Activated T-cell treated with anti-CD3 and anti-CD28 coated beads, Interleukin-2, amount 50 U/mL, for 24 hours (primary cell): ENCODE results near the gene FAM236B.
"Not testable (repeated sequence)": the region's sequence is repeated elsewhere in the genome, so short reads cannot be mapped to it uniquely, and the experiment has no call there.

Experiments used
- DNase-seq: peaks from one replicate; pipeline ENCODE4 v3.0.0-alpha.2; 2020
- H3K27ac Mint-ChIP-seq: 2 replicates; pipeline ENCODE4 v1.8.0; 2020; ENCODE audit warnings: mild to moderate bottlenecking, mixed read lengths
- H3K27me3 Mint-ChIP-seq: 2 replicates; pipeline ENCODE4 v1.8.0; 2020; ENCODE audit warnings: mixed read lengths
- H3K36me3 Mint-ChIP-seq: 2 replicates; pipeline ENCODE4 v1.8.0; 2020; ENCODE audit warnings: low read depth, mixed read lengths
- H3K4me1 Mint-ChIP-seq: 2 replicates; pipeline ENCODE4 v1.8.0; 2020; ENCODE audit warnings: low read depth, mixed read lengths
- H3K4me3 Mint-ChIP-seq: 2 replicates; pipeline ENCODE4 v1.8.0; 2020; ENCODE audit warnings: mild to moderate bottlenecking, moderate library complexity, mixed read lengths
- H3K9me3 Mint-ChIP-seq: 2 replicates; pipeline ENCODE4 v1.8.0; 2020; ENCODE audit warnings: mixed read lengths

Gene FAM236B

DNA sequence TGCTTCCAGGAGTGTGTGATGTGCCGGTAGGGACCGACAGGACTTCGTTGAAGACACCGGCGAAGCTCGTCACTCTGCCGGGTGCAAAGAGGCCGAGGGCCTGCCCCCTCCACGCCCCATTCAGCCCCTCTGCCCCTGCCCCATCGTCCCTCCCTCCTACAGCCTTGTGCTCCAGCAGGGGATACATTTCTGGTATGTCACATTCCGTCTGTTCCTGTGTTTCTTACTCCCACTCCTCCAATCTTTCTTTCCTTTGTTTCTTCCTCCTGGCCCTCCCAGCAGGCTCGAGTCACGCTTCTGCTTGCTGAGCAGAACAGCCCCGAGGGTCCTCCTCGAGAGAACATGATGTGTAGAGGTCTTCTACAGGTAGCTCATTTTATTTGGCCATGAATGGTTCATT is at the start of gene FAM236B:
Gene FAM236B (minus strand): TSS at position 101 of the 400 bp plus-strand sequence. CDS start 100 bp downstream, at position 1.
- H3K27ac Mint-ChIP-seq, DNase-seq, H3K9me3 Mint-ChIP-seq, H3K27me3 Mint-ChIP-seq, H3K4me1 Mint-ChIP-seq, H3K4me3 Mint-ChIP-seq, H3K36me3 Mint-ChIP-seq: not testable (repeated sequence)

DNA sequence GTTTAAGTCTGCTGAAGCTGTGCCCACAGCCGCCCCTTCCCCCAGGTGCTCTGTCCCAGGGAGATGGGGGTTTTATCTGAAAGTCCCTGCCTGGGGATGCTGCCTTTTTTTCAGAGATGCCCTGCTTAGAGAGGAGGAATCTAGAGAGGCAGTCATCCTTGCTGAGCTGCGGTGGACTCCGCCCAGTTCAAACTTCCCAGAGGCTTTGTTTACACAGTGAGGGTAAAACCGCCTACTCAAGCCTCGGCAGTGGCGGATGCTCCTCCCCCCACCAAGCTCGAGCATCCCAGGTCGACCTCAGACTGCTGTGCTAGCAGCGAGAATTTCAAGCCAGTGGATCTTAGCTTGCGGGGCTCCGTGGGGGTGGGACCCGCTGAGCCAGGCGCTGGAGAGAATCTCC is 48.2 kb upstream of the FAM236B start:
- H3K4me1 Mint-ChIP-seq, H3K27me3 Mint-ChIP-seq, H3K36me3 Mint-ChIP-seq, H3K4me3 Mint-ChIP-seq, H3K9me3 Mint-ChIP-seq, H3K27ac Mint-ChIP-seq, DNase-seq: not testable (repeated sequence)

- not testable (repeated sequence) for H3K4me1 Mint-ChIP-seq, H3K9me3 Mint-ChIP-seq, H3K27me3 Mint-ChIP-seq, H3K36me3 Mint-ChIP-seq, H3K27ac Mint-ChIP-seq, DNase-seq, H3K4me3 Mint-ChIP-seq
Measured at GRCh38 chrX:72808110-72808509, 25.6 kb upstream of the FAM236B start, which contains the start of gene FAM236D. TSS of gene FAM236D (minus strand) at chrX:72808210. CDS start at chrX:72808110, 100 bp downstream.

DNA sequence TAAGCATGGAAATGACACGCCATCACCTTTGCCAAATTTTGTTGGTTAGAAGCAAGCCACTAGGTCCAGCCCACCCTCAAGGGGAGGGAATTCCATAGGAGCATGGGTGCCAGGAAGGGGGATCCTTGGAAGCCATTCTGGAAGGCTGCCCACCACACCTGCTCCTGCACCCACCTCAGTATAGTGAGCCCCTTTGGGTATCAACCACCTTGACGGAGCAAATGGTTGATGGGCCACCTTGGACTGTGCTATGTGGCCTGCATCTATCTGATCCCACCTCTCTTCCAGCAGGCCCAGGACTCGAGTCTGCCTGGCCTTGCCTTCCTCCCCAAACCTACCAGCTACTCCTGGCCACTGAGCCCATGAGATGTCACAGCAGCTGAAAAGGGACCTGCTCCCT is 7.9 kb upstream of the FAM236B start:
- H3K27me3 Mint-ChIP-seq, H3K36me3 Mint-ChIP-seq, H3K4me1 Mint-ChIP-seq, H3K27ac Mint-ChIP-seq, H3K9me3 Mint-ChIP-seq, DNase-seq, H3K4me3 Mint-ChIP-seq: not testable (repeated sequence)

DNA sequence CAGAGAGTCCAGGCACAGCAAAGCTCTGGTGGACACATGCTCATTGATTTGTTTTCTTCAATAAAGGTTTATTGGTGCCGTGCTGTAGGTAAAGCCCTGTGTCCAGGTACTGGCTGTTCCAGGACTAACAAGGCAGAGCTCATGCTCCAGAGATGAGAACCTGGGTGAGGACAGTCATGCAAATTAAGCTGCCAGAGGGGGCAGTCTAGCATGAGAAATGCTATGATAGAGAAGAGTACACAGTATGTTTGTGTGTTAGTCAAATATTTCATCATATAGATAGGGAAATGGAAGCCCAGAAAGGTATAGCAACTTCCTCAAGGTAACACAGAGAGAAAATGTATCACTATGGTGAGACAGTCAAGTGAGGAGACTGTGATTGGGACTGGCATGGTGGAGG is 5.7 kb upstream of the FAM236B start:
- not testable (repeated sequence) for H3K9me3 Mint-ChIP-seq, H3K27me3 Mint-ChIP-seq, H3K4me1 Mint-ChIP-seq, H3K36me3 Mint-ChIP-seq, H3K4me3 Mint-ChIP-seq, DNase-seq, H3K27ac Mint-ChIP-seq

DNA sequence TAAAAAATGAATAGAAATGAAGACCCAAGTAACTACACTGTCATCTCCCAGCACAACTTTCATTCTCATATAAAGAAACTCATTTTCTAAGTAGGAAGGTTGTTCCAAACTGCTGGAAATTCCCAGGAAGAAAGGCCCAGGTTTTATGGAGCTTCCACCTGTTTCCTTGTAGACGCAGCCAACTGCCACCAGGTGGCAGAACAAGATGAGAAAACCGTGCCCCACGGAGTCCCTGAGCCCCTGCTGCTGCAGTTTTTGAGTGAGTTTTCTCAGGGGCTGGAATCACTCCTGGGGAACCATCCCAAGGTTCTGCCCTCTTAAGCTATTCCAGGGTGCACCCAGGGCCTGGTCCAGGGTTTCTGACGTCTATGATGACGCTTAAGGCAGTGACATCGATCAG is 1.5 kb upstream of the FAM236B start:
- not testable (repeated sequence) for H3K9me3 Mint-ChIP-seq, H3K27me3 Mint-ChIP-seq, H3K4me3 Mint-ChIP-seq, H3K36me3 Mint-ChIP-seq, H3K27ac Mint-ChIP-seq, DNase-seq, H3K4me1 Mint-ChIP-seq

- DNase-seq, H3K4me1 Mint-ChIP-seq, H3K36me3 Mint-ChIP-seq, H3K9me3 Mint-ChIP-seq, H3K27me3 Mint-ChIP-seq, H3K27ac Mint-ChIP-seq, H3K4me3 Mint-ChIP-seq: not testable (repeated sequence)
Measured at GRCh38 chrX:72783365-72783936, 991 bp upstream of the FAM236B start.

- not testable (repeated sequence) for H3K4me1 Mint-ChIP-seq, H3K9me3 Mint-ChIP-seq, H3K27ac Mint-ChIP-seq, H3K4me3 Mint-ChIP-seq, H3K36me3 Mint-ChIP-seq, H3K27me3 Mint-ChIP-seq, DNase-seq
Measured at GRCh38 chrX:72778146-72778545, 4.3 kb downstream of the FAM236B start.

- DNase-seq, H3K27me3 Mint-ChIP-seq, H3K4me1 Mint-ChIP-seq, H3K27ac Mint-ChIP-seq, H3K4me3 Mint-ChIP-seq, H3K9me3 Mint-ChIP-seq, H3K36me3 Mint-ChIP-seq: not testable (repeated sequence)
Measured at GRCh38 chrX:72777467-72777790, 5.0 kb downstream of the FAM236B start.

- not testable (repeated sequence) for H3K27me3 Mint-ChIP-seq, H3K36me3 Mint-ChIP-seq, H3K4me3 Mint-ChIP-seq, H3K27ac Mint-ChIP-seq, DNase-seq, H3K9me3 Mint-ChIP-seq, H3K4me1 Mint-ChIP-seq
Measured at GRCh38 chrX:72776653-72777466, 5.6 kb downstream of the FAM236B start, which contains the start of gene DMRTC1B. TSS of gene DMRTC1B (plus strand) at chrX:72776890. CDS start at chrX:72845136, 68,246 bp downstream.

GRCh38 chrX:72760454-72760853 is 22.0 kb downstream of the FAM236B start:
- H3K4me1 Mint-ChIP-seq, H3K27ac Mint-ChIP-seq, DNase-seq, H3K4me3 Mint-ChIP-seq, H3K27me3 Mint-ChIP-seq, H3K9me3 Mint-ChIP-seq, H3K36me3 Mint-ChIP-seq: not testable (repeated sequence)

DNA sequence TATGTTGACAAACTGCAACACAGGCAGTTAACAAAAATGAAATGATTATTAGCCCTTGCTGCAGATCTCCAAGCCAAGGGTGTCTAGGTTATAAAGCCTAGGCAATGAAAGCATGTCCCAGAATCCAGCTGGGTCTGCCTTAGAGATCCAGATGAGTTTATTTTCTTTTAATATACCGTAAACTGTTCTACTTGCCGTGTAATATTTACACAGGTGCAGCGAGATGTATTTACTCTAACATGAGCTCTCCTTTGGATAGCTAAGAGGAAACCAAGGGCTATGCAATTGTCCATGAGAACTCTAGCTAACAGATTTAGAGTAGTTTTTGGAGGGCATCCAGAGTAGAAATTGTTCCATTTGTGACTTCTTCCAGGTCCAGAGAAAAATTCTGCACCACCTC is 33.9 kb downstream of the FAM236B start:
- H3K27me3 Mint-ChIP-seq, H3K4me1 Mint-ChIP-seq, H3K36me3 Mint-ChIP-seq, H3K9me3 Mint-ChIP-seq, DNase-seq, H3K4me3 Mint-ChIP-seq, H3K27ac Mint-ChIP-seq: not testable (repeated sequence)

DNA sequence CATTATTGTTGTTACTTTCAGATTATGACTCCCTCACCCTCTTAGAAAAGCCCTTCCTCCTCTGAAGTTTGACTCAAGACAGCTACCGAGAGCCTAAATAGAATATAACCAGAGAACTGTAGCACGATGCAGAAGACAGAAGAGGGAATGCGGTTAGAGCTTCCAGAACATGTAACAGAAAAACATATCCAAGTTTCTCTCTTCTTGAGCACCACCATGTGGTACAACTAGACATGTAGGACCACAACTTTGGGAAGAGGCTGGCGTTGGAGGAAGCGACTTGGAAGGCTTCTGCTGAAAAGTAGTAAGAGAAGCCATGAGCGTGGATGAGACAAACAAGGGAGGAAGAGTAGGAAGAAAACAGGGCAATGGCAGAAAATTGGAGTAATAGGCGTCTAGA is 36.9 kb downstream of the FAM236B start:
- DNase-seq, H3K9me3 Mint-ChIP-seq, H3K4me3 Mint-ChIP-seq, H3K27ac Mint-ChIP-seq, H3K4me1 Mint-ChIP-seq, H3K27me3 Mint-ChIP-seq, H3K36me3 Mint-ChIP-seq: not testable (repeated sequence)

DNA sequence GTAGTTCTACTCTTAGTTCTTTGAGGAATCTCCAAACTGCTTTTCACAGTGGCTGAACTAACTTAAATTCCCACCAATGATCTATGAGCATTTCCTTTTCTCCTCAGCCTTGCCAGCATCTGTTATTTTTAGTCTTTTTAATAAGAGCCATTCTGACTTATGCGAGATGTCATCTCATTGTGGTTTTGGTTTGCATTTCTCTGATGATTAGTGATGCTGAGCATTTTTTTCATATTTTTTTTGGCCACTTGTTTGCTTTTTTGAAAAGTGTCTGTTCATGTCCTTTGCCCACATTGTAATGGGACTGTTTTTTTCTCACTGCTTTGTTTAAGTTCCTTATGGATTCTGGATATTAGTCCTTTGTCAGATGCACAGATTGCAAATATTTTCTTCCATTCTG is 46.9 kb downstream of the FAM236B start:
- H3K4me1 Mint-ChIP-seq: no peaks in the 10 kb centered on the region
- no peak for DNase-seq
- H3K27ac Mint-ChIP-seq: no peak overlapping the region
- H3K4me3 Mint-ChIP-seq: no peak overlapping the region
- H3K9me3 Mint-ChIP-seq: no peaks in the 10 kb centered on the region
- no peaks in the 10 kb centered on the region for H3K36me3 Mint-ChIP-seq
- peaks cover 68% of the 10 kb centered on the region for H3K27me3 Mint-ChIP-seq

GRCh38 chrX:72733636-72734035 is 48.8 kb downstream of the FAM236B start:
- not testable (repeated sequence) for DNase-seq, H3K36me3 Mint-ChIP-seq, H3K4me1 Mint-ChIP-seq, H3K27ac Mint-ChIP-seq, H3K9me3 Mint-ChIP-seq, H3K4me3 Mint-ChIP-seq
- peaks cover 66% of the 10 kb centered on the region for H3K27me3 Mint-ChIP-seq
